GM10266 (cell line): ENCODE data around the gene PCK1.

Source experiments
- DNase-seq: peaks from one replicate; pipeline ENCODE4 v3.0.0; 2012; ENCODE audit errors: extremely low spot score
- TF ChIP-seq, protein P1 (sequence below): IDR thresholded peaks from 2 replicates; pipeline ENCODE4 v1.5.1; 2012; ENCODE audit warnings: mild to moderate bottlenecking, low read depth; ENCODE audit not compliant: control insufficient read depth, insufficient read depth; ENCODE audit errors: missing control alignments

Gene PCK1

DNA sequence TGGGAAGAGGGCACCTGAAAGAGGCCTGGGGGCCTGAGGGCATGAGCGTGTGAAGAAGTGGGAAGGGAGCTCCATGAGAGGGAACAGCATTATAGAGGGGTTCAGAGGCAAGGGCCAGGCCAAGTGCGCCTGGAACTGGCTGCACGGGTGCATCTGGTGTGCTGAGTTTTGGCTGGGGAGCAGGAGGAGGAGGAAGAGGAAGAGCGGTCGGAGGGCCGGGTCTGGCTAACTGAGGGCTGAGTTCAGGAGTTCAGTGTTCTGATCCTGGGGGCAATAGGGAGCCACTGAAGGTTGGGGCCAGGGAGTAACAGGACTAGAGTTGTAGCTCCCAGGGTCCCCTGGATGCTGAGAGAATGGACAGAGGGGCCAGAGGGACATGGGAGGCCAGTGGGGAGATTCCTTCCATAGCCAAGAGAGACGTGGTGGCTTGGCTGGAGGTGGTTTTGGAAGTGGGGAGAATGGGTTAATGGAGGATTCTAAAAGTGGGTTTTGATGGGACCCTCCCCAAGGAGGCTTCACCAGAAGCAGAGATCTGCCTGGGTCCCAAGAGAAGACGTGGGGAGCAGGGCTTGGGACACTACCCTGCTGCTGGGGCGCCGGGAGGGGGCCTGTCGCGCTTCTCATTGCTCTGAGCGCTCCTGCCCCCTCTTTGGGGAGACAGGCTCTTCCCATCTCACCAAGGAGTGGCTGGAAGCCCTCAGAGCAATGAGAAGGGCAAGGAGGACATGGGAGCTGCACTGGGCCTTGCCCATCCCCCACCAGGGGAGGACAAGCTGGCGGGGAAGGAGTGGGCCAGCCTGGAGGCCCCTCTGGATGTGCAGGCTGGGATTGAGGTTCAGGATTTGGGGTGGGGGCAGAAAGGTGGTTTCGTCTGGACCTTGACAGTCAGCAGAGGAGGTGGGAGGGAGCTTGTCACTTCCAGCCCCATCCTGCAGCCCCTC is 30.6 kb downstream of the PCK1 start:
- TF ChIP-seq, protein P1, sequence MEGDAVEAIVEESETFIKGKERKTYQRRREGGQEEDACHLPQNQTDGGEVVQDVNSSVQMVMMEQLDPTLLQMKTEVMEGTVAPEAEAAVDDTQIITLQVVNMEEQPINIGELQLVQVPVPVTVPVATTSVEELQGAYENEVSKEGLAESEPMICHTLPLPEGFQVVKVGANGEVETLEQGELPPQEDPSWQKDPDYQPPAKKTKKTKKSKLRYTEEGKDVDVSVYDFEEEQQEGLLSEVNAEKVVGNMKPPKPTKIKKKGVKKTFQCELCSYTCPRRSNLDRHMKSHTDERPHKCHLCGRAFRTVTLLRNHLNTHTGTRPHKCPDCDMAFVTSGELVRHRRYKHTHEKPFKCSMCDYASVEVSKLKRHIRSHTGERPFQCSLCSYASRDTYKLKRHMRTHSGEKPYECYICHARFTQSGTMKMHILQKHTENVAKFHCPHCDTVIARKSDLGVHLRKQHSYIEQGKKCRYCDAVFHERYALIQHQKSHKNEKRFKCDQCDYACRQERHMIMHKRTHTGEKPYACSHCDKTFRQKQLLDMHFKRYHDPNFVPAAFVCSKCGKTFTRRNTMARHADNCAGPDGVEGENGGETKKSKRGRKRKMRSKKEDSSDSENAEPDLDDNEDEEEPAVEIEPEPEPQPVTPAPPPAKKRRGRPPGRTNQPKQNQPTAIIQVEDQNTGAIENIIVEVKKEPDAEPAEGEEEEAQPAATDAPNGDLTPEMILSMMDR, result no peak

DNA sequence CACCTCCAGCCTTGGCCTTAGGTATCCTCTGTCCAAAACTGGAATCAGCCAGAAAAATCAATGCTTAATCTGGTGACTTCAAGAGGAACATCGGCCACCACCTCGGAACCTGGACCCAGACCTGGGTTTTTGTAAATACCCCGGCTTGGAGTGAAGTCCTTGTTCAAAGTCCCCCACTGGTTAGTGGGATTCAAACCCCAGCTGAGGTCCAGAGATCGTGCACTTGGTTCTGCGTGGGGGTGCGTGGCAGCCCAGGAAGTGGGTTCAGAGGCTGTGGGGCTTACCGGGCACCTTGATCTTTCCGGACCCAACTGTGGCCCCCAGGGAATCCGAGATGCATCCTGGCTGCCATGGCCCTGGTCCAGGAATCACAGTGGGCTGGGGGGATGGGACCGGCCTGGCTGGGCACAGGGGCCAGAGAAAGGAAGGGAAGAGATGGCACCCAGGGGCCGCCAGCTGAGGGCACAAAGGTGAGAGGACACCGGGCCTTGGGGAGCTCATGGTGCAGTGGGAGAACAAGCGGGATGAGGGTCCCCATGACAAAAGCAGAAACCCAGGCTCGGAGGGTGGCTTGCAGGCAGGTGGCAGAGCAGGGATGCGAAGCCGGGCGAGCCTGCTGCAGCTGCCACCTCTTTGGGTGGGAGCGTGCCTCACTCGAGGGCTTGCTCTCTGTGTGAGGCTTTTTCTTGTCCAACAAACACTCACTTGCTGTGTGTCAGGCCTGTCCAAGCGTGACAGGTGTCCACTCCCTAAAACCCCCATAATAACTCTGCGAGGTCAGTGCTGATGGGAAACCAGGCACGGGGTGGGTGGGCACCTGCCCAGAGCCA is 31.6 kb downstream of the PCK1 start:
- TF ChIP-seq, protein P1, result no peak

More for the DNA sequence above, 30.6 kb downstream of the PCK1 start:
- no peak for DNase-seq

DNA sequence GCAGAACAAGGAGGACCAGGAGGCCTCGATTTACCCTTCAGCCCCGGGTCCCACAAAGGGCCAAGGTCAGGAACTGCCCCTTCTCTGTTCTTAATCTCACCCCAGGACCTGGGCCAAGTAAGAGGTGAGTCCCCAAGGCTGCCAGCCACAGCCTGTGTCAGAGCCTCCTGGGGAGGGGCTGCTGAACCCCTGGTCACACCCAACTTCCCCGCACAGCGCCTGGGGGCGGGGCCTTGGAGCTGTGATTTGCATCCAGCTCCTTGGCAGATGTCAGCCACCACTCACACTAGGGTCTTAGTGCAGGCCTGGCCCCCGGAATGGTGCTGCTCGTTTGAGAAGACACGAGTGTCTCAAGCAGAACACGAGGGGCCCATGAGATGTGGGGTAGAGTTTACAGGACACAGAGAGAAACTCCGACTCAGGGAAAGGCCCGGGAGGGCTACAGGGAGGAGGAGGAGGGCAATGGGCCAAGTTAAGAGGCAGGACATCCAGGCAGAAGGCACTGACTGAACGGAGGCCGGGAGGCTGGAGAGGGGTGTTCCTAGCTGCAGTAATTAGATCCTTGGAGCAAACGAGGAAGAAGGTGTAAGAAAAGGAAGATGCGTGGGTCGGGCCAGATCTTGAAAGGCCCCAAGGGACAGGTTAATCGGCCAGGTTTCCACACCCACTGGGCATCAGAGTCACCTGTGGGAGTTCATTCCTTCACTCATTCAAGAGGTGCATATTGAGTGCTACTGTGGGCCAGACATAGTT is 32.4 kb downstream of the PCK1 start:
- TF ChIP-seq, protein P1, result no peak
- no peak for DNase-seq

More for the DNA sequence above, 31.6 kb downstream of the PCK1 start:
- no peak for DNase-seq

DNA sequence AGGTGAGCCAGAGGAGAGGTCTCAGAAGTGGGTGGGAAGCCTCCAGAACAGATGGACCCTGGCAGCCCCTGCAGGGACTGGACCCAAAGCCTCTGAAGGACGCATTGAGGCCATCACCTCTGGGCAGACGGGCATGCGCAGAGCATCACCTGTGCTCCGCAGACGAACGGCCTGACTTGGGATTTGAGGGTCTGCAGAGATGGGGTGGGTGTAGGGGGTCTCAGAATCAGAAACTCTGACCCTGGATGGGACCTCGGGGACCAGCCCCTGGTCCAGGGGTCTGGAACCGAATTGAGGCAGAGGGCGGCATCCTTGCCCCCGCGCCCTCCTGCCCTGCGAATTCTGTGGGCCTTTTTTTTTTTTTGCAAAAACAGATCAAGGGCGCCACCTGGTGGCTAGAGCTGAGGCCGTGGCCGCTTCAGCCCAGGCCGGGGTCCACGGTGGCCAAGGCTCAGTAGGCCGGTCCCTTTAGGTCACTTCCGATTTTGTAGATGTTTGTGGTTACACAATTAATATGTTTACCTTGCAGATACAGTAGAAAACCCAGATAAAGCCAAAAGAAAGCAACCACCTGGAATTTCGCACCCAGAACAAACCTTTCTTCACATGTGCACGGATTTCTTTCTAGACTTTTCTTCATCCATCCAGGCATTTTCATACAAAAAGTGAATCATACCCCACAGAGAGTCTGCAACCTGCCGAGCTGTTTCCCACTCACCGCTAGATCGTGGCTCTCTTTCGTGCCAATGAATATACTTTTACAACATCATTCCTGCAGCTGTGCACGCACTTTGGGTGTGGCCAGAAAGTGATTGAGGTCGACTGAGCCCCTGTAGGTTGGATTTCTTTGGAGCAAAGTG is 33.4 kb downstream of the PCK1 start:
- TF ChIP-seq, protein P1, result peak; percentile 68
- peak; percentile 74 for DNase-seq

DNA sequence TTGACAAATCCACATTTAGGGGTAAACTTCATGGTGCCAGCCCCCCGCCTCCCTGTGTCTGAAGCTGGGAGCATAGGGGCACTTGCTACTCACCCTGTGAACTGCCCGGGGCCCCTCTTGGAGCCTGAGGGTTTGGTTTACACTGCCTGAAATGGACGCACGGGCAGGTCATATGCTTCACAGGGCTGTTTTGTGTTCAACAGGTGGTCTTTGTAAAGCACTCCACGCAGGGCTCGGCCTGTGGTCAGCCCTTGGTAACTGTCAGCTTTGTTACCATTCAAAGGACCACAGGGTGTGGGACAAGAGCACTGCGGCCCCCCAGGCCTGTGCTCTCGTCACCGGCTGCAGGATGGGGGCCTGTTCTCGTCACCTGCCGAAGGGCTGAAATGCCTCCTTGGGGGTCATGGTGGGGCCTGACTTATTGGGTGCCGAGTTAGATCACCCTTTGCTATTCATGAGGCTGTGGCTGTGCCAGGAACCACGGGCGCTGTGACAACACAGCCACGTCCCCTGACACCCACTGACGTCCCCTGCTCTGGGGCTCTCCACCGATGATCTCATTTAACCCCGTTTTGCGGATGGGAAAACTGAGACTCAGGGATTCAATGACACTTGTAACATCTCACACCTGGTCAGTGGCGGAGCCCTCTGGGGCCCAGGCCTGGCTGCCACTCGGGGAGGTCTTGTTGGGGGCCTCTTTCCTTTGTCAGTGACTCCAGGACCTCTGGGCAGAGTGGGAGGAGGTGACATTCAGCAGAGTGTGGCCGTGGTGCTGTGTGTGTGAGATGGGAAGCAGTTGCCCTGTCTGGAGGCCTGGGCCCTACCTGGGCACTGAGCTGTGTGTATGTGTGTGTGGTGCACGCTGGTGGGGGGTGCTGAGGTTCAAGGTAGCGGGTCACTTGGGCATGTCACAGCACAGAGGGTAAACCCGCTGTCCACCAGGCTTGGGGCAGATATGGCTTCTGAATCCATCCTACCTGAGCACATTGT is 34.4 kb downstream of the PCK1 start:
- TF ChIP-seq, protein P1, result no peak
- DNase-seq, result no peak
